NCI-H146 treated with DMSO at 0.1 percent for 48 hours (cell line): ENCODE measurements around the gene EIF4ENIF1.
"Not testable (repeated sequence)": the region's sequence is repeated elsewhere in the genome, so short reads cannot be mapped to it uniquely, and the experiment has no call there.

ENCODE experiments used
- DNase-seq: peaks from one replicate; lab custom pipeline; 2025; ENCODE audit not compliant: unreplicated experiment; lab: John Stamatoyannopoulos, UW

Gene EIF4ENIF1

DNA sequence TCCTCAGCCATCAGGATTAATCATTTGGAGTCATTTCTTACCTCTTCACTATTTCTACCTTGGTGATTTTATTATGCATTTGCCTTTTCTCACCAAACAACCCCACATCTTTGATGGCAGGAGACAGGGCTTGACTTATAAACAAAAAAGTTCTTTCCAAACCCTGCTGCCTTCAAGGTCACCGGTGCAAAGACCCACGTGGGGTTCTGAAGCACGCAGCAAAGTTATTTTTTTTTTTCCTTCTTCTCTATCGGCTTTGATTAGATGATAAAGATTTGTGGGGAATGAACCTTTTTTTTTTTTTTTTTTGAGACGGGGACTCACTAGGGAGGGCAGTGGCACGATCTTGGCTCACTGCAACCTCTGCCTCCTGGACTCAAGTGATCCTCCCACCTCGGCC lies 46.1 kb downstream of the EIF4ENIF1 start:
- DNase-seq: no peak

GRCh38 chr22:31442768-31443489 lies 46.7 kb downstream of the EIF4ENIF1 start:
- DNase-seq: no peak

DNA sequence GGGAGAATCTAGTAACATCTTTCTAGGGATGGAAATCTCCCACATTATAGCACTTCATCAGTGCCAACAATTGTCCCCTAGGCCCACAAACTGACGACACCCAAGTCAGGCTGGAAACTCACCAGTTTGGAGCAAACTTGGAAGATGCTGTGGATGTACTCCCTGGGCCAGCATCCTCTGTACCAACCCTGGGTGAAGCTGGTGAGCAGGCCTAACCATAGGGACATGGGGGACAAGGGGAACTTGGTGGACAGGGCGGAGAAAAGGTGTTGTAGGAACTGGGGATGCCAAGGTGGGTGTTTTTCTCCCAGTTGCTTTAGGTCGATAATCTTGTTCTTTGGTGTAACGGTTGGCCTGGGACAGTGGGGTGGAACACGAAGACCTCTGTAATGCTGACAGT lies 48.0 kb downstream of the EIF4ENIF1 start:
- no peak for DNase-seq

GRCh38 chr22:31440681-31441080 lies 49.0 kb downstream of the EIF4ENIF1 start:
- DNase-seq: no peak

DNA sequence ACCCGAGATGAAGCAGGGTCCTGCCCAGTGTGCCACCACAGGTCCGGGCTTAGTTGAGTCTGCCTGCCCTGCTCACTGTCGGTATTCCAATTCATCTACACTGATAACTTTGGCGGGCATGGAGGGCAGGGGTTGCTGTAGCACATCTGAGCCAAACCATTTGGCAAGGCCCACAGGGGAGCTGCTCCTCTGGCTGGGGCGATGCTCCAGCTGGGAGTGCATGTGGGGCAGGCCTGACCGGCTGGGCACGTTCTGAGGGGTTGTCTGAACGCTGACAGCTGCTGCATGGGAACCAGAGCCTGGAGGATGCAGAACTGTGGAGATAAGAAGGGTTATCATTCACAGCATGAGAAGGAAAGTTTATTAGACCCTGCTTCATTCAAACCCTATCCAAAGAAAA lies 49.8 kb downstream of the EIF4ENIF1 start:
- no peak for DNase-seq

GRCh38 chr22:31436132-31436531 lies 53.5 kb downstream of the EIF4ENIF1 start:
- no peak for DNase-seq

DNA sequence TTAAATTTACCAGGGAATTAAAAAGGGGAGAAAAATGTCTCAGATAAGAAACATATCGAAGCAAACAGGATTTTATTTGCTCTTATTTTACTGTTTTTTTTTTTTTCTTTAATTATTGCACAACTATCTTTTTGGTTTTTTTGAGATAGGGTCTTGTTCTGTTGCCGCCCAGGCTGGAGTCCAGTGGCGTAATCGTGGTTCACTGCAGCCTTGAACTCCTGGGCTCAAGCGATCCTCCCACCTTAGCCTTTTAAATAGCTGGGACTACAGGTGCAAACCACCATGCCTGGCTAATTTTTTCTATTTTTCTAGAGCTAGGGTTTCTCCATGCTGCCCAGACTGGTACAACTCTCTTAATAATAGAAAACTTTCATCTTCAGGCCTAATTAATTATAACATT lies 57.7 kb downstream of the EIF4ENIF1 start:
- no peak for DNase-seq

DNA sequence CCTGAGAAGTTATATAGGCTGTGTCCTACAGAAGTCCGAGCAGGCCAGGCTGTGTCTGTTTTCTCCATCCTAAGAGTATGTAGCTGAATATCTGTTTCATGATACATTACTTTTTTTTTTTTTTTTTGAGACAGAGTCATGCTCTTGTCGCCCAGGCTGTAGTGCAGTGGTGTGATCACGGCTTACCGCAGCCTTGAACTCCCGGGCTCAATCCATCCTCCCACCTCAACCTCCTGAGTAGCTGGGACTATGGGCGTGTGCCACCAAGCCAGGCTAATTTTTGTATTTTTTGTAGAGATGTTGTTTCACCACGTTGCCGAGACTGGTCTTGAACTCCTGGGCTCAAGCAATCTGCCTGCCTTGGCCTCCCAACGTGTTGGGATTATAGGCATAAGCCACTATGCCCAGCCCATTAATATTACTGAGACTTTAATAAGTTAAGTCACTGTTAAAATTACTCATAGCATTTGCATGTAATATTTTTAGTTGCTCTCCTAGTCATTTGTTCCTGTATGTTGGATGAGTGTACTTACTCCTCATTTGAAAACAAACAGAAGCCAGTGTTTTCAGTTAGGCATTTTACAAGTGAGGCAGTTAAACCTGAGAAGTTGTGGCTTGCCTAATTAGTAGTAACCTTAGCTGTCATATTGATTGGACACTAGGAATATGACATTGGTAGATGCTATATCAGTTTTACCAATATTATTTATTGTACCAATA lies 64.2 kb downstream of the EIF4ENIF1 start:
- DNase-seq: no peak

DNA sequence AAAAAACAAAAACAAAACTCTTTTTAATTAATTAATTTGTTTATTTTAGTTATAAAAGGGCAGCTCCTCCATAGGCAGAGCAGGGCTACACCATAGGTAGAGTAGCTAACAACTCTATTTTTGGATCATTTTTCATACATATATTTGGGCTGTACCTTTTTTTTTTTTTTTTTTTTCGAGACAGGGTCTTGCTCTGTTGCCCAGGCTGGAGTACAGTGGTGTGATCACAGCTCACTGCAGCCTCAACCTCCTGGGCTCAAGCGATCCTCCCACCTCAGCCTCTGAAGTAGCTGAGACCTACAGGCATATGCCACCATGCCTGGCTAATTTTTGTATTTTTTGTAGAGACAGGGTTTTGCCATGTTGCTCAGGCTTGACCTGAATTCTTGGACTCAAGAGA lies 87.3 kb downstream of the EIF4ENIF1 start:
- DNase-seq: not testable (repeated sequence)

DNA sequence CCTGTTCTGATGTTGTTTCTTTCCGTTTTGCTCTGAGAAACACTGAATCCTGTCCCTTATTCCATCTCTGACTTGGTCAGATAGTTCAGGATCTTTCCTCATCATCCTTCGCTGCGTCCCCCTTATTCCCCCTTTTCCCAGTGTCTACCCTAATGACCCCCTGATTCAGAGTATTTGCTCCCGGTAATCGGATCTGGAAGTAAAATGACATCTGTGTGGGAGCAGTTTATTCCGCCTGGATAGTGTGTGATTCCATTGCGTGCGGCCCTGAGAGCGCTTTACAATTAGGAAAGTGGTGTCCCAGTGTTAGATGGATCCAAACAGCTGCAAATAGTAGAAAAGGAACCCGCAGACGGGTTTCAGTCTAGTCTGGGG lies 89.6 kb downstream of the EIF4ENIF1 start:
- no peak for DNase-seq

DNA sequence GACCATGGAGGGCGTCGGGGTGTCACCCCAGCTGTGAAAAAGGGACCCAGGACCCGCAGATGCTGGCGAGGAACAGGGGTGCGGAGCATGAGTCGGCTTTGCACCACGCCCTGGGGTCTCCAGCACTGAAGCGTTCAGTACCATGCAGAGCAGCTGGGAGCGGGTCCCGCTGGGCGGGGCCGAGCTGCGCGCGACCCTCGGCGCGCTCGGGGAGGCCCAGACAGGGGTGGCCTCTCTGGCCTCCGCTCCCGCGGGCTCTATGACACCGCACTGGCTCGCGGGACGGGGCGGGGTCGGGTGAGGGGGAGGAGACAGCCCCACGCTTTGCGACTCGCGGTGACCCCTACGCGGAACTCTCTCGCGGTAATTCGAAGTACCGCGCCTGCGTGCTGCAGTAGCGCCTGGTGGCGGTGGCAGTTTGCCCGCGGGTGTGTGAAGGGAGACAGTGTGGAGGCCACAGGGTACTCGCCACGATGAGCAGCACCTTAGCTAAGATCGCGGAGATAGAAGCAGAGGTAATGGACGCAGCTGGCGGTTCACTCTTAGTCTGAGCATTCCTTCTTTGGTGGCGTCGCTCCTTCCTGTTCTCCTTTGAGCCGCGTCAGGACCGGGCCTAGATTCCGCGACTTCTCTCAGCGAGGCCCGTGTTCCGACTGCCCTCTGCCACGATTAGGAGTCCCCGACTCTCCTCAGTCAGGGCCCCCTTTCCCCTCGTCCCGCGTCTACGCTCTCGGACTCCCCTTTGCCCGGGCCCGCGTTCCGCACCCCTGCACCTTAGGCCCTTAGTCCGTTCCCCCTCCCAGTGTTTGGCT lies 90.2 kb downstream of the EIF4ENIF1 start, which contains the start of gene DRG1:
DRG1 (plus strand) TSS at position 394 of the 812 bp plus-strand sequence; CDS start at position 474, 80 bp downstream.
- peak; percentile 78 for DNase-seq

GRCh38 chr22:31398231-31398630 lies 91.4 kb downstream of the EIF4ENIF1 start:
- DNase-seq: no peak

GRCh38 chr22:31394326-31394725 lies 95.3 kb downstream of the EIF4ENIF1 start:
- no peak for DNase-seq

GRCh38 chr22:31393893-31394292 lies 95.7 kb downstream of the EIF4ENIF1 start:
- DNase-seq: no peak
